Kidney (tissue), 14 donors: ENCODE results near the gene SLC5A5. TPM values are rescaled to one million over a fixed set of nuclear protein-coding genes. Genes with fewer than 3 reads are reported as not detected.
"Not testable (repeated sequence)": the region's sequence is repeated elsewhere in the genome, so short reads cannot be mapped to it uniquely, and the experiment has no call there.

ENCODE experiments used
- DNase-seq, 5 donors: peaks; one replicate each; pipeline ENCODE4 v3.0.0-alpha.2; 2013 to 2020
- FAIRE-seq: peaks from 2 replicates; lab custom pipeline; 2012; peaks lifted over from hg19 to GRCh38; lab: Jason Lieb, UNC
- H3K27ac ChIP-seq, 2 donors: one replicate each; pipeline ENCODE4 v1.7.0; 2013; ENCODE audit warnings: low read depth in 2 of 2, low read length in 2 of 2, inconsistent platforms in 1 of 2
- H3K27me3 ChIP-seq: one replicate; pipeline ENCODE4 v1.7.1; 2013; ENCODE audit warnings: low read length, inconsistent platforms; ENCODE audit not compliant: control insufficient read depth, insufficient read depth
- H3K36me3 ChIP-seq, 3 donors: one replicate each; pipeline versions ENCODE4 v1.7.0 to v1.7.1; 2013; ENCODE audit warnings: low read length in 3 of 3, control low read depth in 1 of 3, inconsistent platforms in 1 of 3; ENCODE audit not compliant: insufficient read depth in 3 of 3, control insufficient read depth in 2 of 3
- H3K4me1 ChIP-seq, 3 donors: one replicate each; pipeline versions ENCODE4 v1.7.0 to v1.7.1; 2013; ENCODE audit warnings: low read length in 3 of 3, inconsistent platforms in 1 of 3, low read depth in 1 of 3; ENCODE audit not compliant: control insufficient read depth in 2 of 3, insufficient read depth in 2 of 3
- H3K4me3 ChIP-seq, 3 donors: one replicate each; pipeline versions ENCODE4 v1.7.0 to v1.8.1; 2013; ENCODE audit warnings: low read length in 3 of 3, control low read depth in 1 of 3, inconsistent platforms in 1 of 3
- H3K9ac ChIP-seq, 3 donors: one replicate each; pipeline versions ENCODE4 v1.7.0 to v1.7.1; 2013; ENCODE audit warnings: low read length in 3 of 3, control low read depth in 1 of 3, inconsistent platforms in 1 of 3
- H3K9me3 ChIP-seq, 3 donors: one replicate each; pipeline versions ENCODE4 v1.7.0 to v1.7.1; 2013; ENCODE audit warnings: low read length in 3 of 3, control low read depth in 1 of 3, inconsistent platforms in 1 of 3; ENCODE audit not compliant: control insufficient read depth in 2 of 3, insufficient read depth in 1 of 3
- intact Hi-C: fragments of 100-400 bp; cut with DNase I; formaldehyde crosslinking; loops from one replicate; pipeline ENCODE4 v1.11.1; 2022
- polyA plus RNA-seq: library from polyadenylated mRNA; stranded (reverse); fragments of 350-450 nt; fragmentation: Illumina TruSeq; extraction: RNeasy Lipid Tissue Mini Kit (QIAGEN cat#74804); gene quantifications from one replicate; pipeline ENCODE4 v1.2.3, GENCODE V29; 2014; ENCODE audit warnings: low read depth, low replicate concordance; ENCODE audit not compliant: insufficient read depth
- total RNA-seq: library from RNA; stranded (reverse); fragmentation: NEBNext Ultra II Directional; extraction: Animal tissue kit (Norgen Biotek cat#: 25700); gene quantifications from one replicate; pipeline ENCODE4 v1.2.1, GENCODE V29; 2021
- TF ChIP-seq, protein P1 (sequence below): IDR thresholded peaks from 3 replicates; pipeline ENCODE4 v1.5.1; 2012; ENCODE audit warnings: mild to moderate bottlenecking, moderate library complexity, borderline replicate concordance; ENCODE audit not compliant: insufficient read depth; ENCODE audit errors: extremely low read depth
- donor health status: control.
- donor health status: control.
- donor health status: control.
- donor health status: control.
- donor health status: control.
- donor health status: DM: yes; HTN: yes; CAD: no.
- donor health status: Normal renal cell carcinoma (clear cell type).

SLC5A5 gene
- total and polyA plus RNA-seq, 2 donors from 2014 or later, result 0.16 TPM; not detected in 1

DNA sequence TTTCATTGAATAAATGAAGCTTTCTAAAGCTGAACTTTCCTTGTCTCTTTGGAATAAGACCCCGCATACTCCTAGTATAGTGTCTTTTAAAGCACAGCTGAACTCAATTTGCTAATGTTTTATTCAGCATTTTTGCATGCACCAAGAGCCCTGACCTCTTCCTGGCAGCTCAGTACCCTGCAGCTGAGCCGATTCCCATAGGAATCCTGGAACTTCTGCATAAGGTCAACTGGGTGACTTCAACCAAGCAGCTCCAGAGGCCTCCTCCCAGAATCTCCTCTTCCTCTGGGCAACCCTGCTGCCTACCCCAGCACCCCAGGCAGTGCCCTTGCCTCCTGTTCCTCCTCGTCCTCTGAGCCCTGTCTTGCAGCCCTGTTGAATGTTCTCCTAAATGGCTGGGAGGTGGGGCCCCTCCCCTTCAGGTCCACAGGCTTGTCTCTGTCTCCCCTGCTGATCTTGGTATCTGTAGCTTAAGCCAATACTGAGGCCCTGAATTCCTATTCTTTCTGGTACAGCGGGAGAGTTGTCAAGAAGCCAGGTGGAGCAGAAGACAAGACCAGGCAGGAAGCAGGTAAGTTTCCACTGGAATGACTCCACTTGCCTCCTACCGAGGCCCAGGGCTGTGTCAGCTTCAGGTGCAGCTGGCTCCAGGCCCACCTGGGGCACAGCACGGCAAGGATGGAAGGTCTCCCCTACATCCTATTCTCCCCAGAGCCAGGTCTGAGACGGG, 37.4 kb downstream of the SLC5A5 start:
- no peak for FAIRE-seq
- Histone ChIP-seq H3K36me3 (no peaks in the 10 kb centered on the region), H3K9ac (no peak overlapping the region), H3K27me3 (no peaks in the 10 kb centered on the region), H3K27ac (no peak overlapping the region), H3K4me1 (no peaks in the 10 kb centered on the region), H3K9me3 (peaks cover 0 to 3% (median 0%) of the 10 kb centered on the region in 3 donors), H3K4me3 (no peak overlapping the region)
- TF ChIP-seq, protein P1, sequence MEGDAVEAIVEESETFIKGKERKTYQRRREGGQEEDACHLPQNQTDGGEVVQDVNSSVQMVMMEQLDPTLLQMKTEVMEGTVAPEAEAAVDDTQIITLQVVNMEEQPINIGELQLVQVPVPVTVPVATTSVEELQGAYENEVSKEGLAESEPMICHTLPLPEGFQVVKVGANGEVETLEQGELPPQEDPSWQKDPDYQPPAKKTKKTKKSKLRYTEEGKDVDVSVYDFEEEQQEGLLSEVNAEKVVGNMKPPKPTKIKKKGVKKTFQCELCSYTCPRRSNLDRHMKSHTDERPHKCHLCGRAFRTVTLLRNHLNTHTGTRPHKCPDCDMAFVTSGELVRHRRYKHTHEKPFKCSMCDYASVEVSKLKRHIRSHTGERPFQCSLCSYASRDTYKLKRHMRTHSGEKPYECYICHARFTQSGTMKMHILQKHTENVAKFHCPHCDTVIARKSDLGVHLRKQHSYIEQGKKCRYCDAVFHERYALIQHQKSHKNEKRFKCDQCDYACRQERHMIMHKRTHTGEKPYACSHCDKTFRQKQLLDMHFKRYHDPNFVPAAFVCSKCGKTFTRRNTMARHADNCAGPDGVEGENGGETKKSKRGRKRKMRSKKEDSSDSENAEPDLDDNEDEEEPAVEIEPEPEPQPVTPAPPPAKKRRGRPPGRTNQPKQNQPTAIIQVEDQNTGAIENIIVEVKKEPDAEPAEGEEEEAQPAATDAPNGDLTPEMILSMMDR, result no peak
- intact Hi-C loops, result no loop called here
- DNase-seq, result no peak

DNA sequence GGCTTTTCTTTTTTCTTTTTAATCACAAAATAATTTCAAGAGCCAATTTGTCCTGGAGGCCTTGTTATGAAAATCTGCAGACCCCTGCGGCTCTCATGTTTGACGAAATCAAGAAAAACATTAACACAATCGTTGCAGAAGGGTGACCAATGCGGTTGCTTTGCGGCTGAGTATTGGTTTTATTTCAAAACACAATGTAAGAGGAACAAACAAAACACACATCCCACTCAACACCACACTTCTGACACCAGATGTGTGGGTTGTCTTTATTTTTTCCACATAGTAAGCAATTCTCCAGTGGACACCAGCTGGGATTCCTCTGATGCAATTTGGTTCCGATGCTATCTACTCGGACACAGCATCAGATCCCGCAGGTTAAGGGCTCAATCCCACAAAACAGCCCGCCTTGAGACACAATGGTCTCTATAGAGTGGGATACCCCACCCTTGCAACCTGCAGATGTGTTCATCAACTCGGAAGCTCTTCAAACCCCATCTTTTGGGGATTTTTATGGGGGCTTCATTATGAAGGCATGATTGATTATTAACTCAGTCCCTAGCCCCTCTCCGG, 39.1 kb downstream of the SLC5A5 start:
- FAIRE-seq, result no peak
- H3K4me3 ChIP-seq, result no peak overlapping the region
- H3K27me3 ChIP-seq, result no peaks in the 10 kb centered on the region
- no peaks in the 10 kb centered on the region for H3K36me3 ChIP-seq
- TF ChIP-seq, protein P1, result no peak
- H3K9ac ChIP-seq, result no peak overlapping the region
- intact Hi-C loops, result no loop called here
- H3K9me3 ChIP-seq, result peaks cover 0 to 3% (median 0%) of the 10 kb centered on the region in 3 donors
- no peak for DNase-seq
- H3K4me1 ChIP-seq, result no peaks in the 10 kb centered on the region
- H3K27ac ChIP-seq, result no peak overlapping the region

DNA sequence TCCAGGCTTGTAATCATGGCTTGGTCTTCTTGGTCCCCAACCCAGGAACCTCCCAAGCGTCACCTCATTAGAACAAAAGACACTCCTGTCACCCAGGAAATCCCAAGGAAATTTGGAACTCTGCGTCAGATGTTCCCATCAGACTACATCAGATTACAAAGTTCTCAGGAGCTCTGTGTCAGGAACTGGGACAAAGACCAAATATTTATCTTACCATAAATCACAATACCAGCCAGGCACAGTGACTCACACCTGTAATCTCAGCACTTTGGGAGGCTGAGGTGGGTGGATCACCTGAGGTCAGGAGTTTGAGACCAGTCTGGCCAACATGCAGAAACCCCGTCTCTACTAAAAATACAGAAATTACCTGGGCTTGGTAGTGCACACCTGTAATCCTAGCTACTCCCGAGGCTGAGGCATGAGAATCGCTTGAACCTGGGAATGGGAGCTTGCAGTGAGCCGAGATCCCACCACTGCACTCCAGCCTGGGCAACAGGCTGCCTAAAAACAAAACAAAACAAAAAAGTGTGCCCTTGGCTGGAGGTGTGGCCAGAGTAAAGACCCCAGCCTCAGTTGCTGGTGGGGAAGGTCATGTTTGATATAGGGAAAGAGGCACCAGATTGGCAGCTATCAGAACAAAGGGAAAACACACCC, 44.3 kb downstream of the SLC5A5 start:
- Histone ChIP-seq H3K9ac (no peak overlapping the region), H3K27ac (no peak overlapping the region), H3K36me3 (no peaks in the 10 kb centered on the region), H3K9me3 (peaks cover 0 to 2% (median 0%) of the 10 kb centered on the region in 3 donors), H3K27me3 (no peaks in the 10 kb centered on the region), H3K4me1 (no peaks in the 10 kb centered on the region), H3K4me3 (no peak overlapping the region)
- FAIRE-seq (no peak), DNase-seq (no peak)
- intact Hi-C loops, result no loop called here
- TF ChIP-seq, protein P1, result no peak

DNA sequence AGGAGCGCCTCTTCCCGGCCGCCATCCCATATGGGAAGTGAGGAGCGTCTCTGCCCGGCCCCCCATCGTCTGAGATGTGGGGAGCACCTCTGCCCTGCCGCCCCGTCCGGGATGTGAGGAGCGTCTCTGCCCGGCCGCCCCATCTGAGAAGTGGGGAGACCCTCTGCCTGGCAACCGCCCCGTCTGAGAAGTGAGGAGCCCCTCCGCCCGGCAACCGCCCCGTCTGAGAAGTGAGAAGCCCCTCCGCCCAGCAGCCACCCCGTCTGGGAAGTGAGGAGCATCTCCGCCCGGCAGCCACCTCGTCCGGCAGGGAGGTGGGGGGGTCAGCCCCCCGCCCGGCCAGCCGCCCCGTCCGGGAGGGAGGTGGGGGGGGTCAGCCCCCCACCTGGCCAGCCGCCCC, 46.4 kb downstream of the SLC5A5 start:
- H3K27me3 ChIP-seq, H3K9ac ChIP-seq, H3K4me3 ChIP-seq, H3K9me3 ChIP-seq, H3K36me3 ChIP-seq, DNase-seq, H3K4me1 ChIP-seq, intact Hi-C loops, H3K27ac ChIP-seq, FAIRE-seq: not testable (repeated sequence)

DNA sequence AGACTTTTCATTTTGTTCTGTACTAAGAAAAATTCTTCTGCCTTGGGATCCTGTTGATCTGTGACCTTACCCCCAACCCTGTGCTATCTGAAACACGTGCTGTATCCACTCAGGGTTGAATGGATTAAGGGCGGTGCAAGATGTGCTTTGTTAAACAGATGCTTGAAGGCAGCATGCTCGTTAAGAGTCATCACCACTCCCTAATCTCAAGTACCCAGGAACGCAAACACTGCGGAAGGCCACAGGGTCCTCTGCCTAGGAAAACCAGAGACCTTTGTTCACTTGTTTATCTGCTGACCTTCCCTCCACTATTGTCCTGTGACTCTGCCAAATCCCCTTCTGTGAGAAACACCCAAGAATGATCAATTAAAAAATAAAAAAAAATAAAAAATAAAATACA, 47.4 kb downstream of the SLC5A5 start:
- H3K4me1 ChIP-seq, H3K27ac ChIP-seq, FAIRE-seq, H3K9ac ChIP-seq, H3K36me3 ChIP-seq, H3K9me3 ChIP-seq, DNase-seq, H3K4me3 ChIP-seq, H3K27me3 ChIP-seq, intact Hi-C loops: not testable (repeated sequence)
